Gastroesophageal sphincter (tissue), 3 donors: ENCODE data around the gene TCF7L2.

Source experiments
- CTCF ChIP-seq, 4 experiments: fragments of 200-600 bp in 2 of 4; fragments of 450-650 bp in 2 of 4; sonication (generic) in 1 of 4; IDR thresholded peaks; one replicate each; pipeline ENCODE4 v1.5.1; 2017 to 2019; ENCODE audit warnings: antibody characterized with exemption in 4 of 4, mild to moderate bottlenecking in 2 of 4, moderate library complexity in 2 of 4
- EP300 ChIP-seq: sonication (generic); formaldehyde crosslinking; IDR thresholded peaks from one replicate; pipeline ENCODE4 v1.6.1; 2017; ENCODE audit warnings: antibody characterized with exemption, mild to moderate bottlenecking
- POLR2A ChIP-seq, 2 donors: fragments of 450-650 bp; IDR thresholded peaks; one replicate each; pipeline ENCODE4 v1.6.1; 2017; ENCODE audit warnings: antibody characterized with exemption in 2 of 2, mild to moderate bottlenecking in 2 of 2, moderate library complexity in 1 of 2
- POLR2AphosphoS5 ChIP-seq: sonication (generic); formaldehyde crosslinking; IDR thresholded peaks from one replicate; pipeline ENCODE4 v1.6.1; 2017; ENCODE audit warnings: antibody characterized with exemption

- TF ChIP-seq POLR2A (IDR thresholded peaks at IDR 0.05), result no peak
- no peak for TF ChIP-seq CTCF (IDR thresholded peaks at IDR 0.05)
- no peak for TF ChIP-seq EP300
- no peak for TF ChIP-seq POLR2AphosphoS5
Measured at GRCh38 chr10:113153493-113154102, 203.6 kb downstream of the TCF7L2 start.
